ENCODE results near the gene TLR10.

DNA sequence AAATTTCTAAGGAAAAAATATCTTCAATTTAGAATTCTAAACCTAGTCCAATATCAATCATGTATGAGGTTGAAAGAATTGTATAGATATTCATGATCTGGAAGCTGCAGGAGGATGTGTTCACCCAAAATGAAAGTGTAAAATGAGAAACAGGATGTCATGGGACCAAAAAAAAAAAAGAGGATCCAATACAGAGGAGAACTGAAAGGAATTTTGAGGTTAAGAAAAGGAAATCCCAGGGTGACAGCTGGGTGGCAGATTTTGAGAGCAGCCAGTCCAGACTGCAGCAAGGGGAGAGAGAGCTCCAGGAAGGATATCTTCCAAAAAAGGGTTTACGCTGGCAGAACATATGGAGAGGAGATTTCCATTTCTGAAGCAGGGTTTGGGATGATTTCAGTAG, 38.9 kb downstream of the TLR10 start:
- TF ChIP-seq CTCF (conservative IDR thresholded peaks at IDR 0.05 in 1 of 2, IDR thresholded peaks at IDR 0.05 in 1 of 2; ENCODE audit: extremely low read depth in 1 of 2, insufficient read depth in 1 of 2, low read depth in 1 of 2, low read length in 2 of 2), result no peak
- TF ChIP-seq EZH2 (IDR thresholded peaks at IDR 0.05; ENCODE audit: borderline replicate concordance, low read length), result no peak

Measured in mammary epithelial cell (primary cell).